H1 (cell line): ENCODE measurements around the gene SHROOM3. TPM values are rescaled to one million over a fixed set of nuclear protein-coding genes. Genes with fewer than 3 reads are reported as not detected.

ENCODE experiments used
- BCL11A ChIP-seq, 2 experiments: IDR thresholded peaks; one replicate each; pipeline ENCODE4 v1.6.1; 2011; ENCODE audit warnings: low read depth in 2 of 2, low read length in 2 of 2, mild to moderate bottlenecking in 2 of 2
- EP300 ChIP-seq, 2 experiments: IDR thresholded peaks; 1 replicate in 1 of 2; 2 replicates in 1 of 2; pipeline ENCODE4 v1.6.1; 2011 to 2012; ENCODE audit warnings: low read depth in 2 of 2, low read length in 2 of 2, mild to moderate bottlenecking in 2 of 2, borderline replicate concordance in 1 of 2, inconsistent platforms in 1 of 2, moderate library complexity in 1 of 2
- HDAC6 ChIP-seq: IDR thresholded peaks from one replicate; pipeline ENCODE4 v1.7.1; 2012; ENCODE audit warnings: low read depth, mild to moderate bottlenecking, inconsistent platforms, low read length, moderate library complexity
- RFX5 ChIP-seq: IDR thresholded peaks from 2 replicates; pipeline ENCODE4 v1.6.1; 2011; ENCODE audit warnings: low read depth, low read length, improper control_type of control experiment, borderline replicate concordance
- SIN3A ChIP-seq, 2 experiments: IDR thresholded peaks in 1 of 2; conservative IDR thresholded peaks in 1 of 2; 2 replicates each; pipeline ENCODE4 v1.6.1; 2011 to 2012; ENCODE audit warnings: low read length in 2 of 2, improper control_type of control experiment in 1 of 2, low read depth in 1 of 2, mild to moderate bottlenecking in 1 of 2
- YY1 ChIP-seq: IDR thresholded peaks from 2 replicates; pipeline ENCODE4 v1.6.1; 2011; ENCODE audit warnings: low read depth, mild to moderate bottlenecking, low read length
- polyA plus RNA-seq, 7 experiments: library from polyadenylated mRNA; depleted of rRNA in 3 of 7; stranded (reverse) in 5 of 7; unstranded in 2 of 7; fragments of >200 nt in 5 of 7; fragments of 200-250 nt in 2 of 7; gene quantifications; 1 replicate in 5 of 7; 2 replicates in 1 of 7; 4 replicates in 1 of 7; pipeline versions ENCODE4 v1.2.1 to v1.2.3, GENCODE V29; 2011 to 2013; ENCODE audit warnings: missing spikeins in 2 of 7, mixed read lengths in 2 of 7
- total RNA-seq: library from RNA; stranded (reverse); fragmentation: NEBNext Ultra II Directional; extraction: Animal tissue kit (Norgen Biotek cat#: 25700); gene quantifications from 2 replicates; pipeline ENCODE4 v1.2.1, GENCODE V29; 2021
- TF ChIP-seq, protein P1 (sequence below): fragments of 300-600 bp; sonication (generic); IDR thresholded peaks from 2 replicates; pipeline ENCODE4 v1.7.1; 2012; ENCODE audit warnings: low read length, moderate library complexity, mild to moderate bottlenecking, inconsistent platforms; ENCODE audit not compliant: insufficient replicate concordance
- TF ChIP-seq, protein P2 (sequence below): IDR thresholded peaks from 2 replicates; pipeline ENCODE4 v1.6.1; 2012; ENCODE audit warnings: inconsistent platforms

SHROOM3 gene
- total and polyA plus RNA-seq, 2 of the 8 experiments (the other 6 are each of a cell fraction or from before 2014, with no cell fraction given): 15.8 to 34.0 TPM

DNA sequence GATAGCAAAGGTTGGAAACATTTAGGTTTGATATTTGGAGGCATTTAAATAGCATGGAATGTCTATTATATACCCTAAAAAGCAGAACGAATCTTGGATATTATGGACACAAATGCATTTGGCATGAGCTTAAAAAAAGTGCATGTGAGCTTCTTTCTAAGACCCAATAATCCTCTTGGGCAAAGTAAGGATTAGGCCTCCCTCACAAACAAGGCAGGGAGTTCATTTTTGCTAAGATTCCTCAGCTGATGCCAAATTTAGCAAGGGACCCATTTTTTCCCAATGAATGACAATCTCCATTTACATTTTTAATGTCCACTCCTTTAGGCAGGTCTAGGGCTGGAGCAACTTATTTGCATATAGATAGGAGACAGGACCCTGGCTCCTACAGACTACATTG is 263.1 kb downstream of the SHROOM3 start (continued):
- TF ChIP-seq, protein P1, sequence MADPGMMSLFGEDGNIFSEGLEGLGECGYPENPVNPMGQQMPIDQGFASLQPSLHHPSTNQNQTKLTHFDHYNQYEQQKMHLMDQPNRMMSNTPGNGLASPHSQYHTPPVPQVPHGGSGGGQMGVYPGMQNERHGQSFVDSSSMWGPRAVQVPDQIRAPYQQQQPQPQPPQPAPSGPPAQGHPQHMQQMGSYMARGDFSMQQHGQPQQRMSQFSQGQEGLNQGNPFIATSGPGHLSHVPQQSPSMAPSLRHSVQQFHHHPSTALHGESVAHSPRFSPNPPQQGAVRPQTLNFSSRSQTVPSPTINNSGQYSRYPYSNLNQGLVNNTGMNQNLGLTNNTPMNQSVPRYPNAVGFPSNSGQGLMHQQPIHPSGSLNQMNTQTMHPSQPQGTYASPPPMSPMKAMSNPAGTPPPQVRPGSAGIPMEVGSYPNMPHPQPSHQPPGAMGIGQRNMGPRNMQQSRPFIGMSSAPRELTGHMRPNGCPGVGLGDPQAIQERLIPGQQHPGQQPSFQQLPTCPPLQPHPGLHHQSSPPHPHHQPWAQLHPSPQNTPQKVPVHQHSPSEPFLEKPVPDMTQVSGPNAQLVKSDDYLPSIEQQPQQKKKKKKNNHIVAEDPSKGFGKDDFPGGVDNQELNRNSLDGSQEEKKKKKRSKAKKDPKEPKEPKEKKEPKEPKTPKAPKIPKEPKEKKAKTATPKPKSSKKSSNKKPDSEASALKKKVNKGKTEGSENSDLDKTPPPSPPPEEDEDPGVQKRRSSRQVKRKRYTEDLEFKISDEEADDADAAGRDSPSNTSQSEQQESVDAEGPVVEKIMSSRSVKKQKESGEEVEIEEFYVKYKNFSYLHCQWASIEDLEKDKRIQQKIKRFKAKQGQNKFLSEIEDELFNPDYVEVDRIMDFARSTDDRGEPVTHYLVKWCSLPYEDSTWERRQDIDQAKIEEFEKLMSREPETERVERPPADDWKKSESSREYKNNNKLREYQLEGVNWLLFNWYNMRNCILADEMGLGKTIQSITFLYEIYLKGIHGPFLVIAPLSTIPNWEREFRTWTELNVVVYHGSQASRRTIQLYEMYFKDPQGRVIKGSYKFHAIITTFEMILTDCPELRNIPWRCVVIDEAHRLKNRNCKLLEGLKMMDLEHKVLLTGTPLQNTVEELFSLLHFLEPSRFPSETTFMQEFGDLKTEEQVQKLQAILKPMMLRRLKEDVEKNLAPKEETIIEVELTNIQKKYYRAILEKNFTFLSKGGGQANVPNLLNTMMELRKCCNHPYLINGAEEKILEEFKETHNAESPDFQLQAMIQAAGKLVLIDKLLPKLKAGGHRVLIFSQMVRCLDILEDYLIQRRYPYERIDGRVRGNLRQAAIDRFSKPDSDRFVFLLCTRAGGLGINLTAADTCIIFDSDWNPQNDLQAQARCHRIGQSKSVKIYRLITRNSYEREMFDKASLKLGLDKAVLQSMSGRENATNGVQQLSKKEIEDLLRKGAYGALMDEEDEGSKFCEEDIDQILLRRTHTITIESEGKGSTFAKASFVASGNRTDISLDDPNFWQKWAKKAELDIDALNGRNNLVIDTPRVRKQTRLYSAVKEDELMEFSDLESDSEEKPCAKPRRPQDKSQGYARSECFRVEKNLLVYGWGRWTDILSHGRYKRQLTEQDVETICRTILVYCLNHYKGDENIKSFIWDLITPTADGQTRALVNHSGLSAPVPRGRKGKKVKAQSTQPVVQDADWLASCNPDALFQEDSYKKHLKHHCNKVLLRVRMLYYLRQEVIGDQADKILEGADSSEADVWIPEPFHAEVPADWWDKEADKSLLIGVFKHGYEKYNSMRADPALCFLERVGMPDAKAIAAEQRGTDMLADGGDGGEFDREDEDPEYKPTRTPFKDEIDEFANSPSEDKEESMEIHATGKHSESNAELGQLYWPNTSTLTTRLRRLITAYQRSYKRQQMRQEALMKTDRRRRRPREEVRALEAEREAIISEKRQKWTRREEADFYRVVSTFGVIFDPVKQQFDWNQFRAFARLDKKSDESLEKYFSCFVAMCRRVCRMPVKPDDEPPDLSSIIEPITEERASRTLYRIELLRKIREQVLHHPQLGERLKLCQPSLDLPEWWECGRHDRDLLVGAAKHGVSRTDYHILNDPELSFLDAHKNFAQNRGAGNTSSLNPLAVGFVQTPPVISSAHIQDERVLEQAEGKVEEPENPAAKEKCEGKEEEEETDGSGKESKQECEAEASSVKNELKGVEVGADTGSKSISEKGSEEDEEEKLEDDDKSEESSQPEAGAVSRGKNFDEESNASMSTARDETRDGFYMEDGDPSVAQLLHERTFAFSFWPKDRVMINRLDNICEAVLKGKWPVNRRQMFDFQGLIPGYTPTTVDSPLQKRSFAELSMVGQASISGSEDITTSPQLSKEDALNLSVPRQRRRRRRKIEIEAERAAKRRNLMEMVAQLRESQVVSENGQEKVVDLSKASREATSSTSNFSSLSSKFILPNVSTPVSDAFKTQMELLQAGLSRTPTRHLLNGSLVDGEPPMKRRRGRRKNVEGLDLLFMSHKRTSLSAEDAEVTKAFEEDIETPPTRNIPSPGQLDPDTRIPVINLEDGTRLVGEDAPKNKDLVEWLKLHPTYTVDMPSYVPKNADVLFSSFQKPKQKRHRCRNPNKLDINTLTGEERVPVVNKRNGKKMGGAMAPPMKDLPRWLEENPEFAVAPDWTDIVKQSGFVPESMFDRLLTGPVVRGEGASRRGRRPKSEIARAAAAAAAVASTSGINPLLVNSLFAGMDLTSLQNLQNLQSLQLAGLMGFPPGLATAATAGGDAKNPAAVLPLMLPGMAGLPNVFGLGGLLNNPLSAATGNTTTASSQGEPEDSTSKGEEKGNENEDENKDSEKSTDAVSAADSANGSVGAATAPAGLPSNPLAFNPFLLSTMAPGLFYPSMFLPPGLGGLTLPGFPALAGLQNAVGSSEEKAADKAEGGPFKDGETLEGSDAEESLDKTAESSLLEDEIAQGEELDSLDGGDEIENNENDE: no peak
- TF ChIP-seq RFX5 (no peak), SIN3A (conservative IDR thresholded peaks at IDR 0.05 in 1 of 2, IDR thresholded peaks at IDR 0.05 in 1 of 2; ENCODE audit: low read depth in 1 of 2, low read length in 2 of 2) (no peak), EP300 (IDR thresholded peaks at IDR 0.05; ENCODE audit: borderline replicate concordance in 1 of 2, low read depth in 2 of 2, low read length in 2 of 2) (no peak), YY1 (no peak), BCL11A (IDR thresholded peaks at IDR 0.05; ENCODE audit: low read depth in 2 of 2, low read length in 2 of 2) (no peak), HDAC6 (no peak)
- TF ChIP-seq, protein P2, sequence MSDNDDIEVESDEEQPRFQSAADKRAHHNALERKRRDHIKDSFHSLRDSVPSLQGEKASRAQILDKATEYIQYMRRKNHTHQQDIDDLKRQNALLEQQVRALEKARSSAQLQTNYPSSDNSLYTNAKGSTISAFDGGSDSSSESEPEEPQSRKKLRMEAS: no peak
